H9 (cell line): ENCODE measurements around the gene CD207. TPM values are rescaled to one million over a fixed set of nuclear protein-coding genes. Genes with fewer than 3 reads are reported as not detected.

ENCODE experiments used
- DNase-seq: peaks from one replicate; pipeline ENCODE4 v3.0.0-alpha.2; 2017
- H2AFZ ChIP-seq: one replicate; pipeline ENCODE4 v1.6.1; 2013; ENCODE audit warnings: mild to moderate bottlenecking, low read length, control low read depth, moderate library complexity
- H2AK5ac ChIP-seq: 2 replicates; pipeline ENCODE4 v1.6.1; 2013; ENCODE audit warnings: low read length, control low read depth, mixed read lengths; ENCODE audit not compliant: insufficient read length
- H2BK120ac ChIP-seq: one replicate; pipeline ENCODE4 v1.6.1; 2013; ENCODE audit warnings: low read depth, mild to moderate bottlenecking, low read length, control low read depth, inconsistent platforms; ENCODE audit not compliant: poor library complexity, severe bottlenecking
- H2BK12ac ChIP-seq: 2 replicates; pipeline ENCODE4 v1.6.1; 2013; ENCODE audit warnings: low read length, control low read depth, mixed read lengths, low read depth; ENCODE audit not compliant: insufficient read length
- H2BK15ac ChIP-seq: 2 replicates; pipeline ENCODE4 v1.6.1; 2013; ENCODE audit warnings: low read depth, low read length, control low read depth
- H2BK20ac ChIP-seq: one replicate; pipeline ENCODE4 v1.6.1; 2013; ENCODE audit warnings: low read depth, mild to moderate bottlenecking, low read length, control low read depth, inconsistent platforms; ENCODE audit not compliant: poor library complexity, severe bottlenecking
- H2BK5ac ChIP-seq: 2 replicates; pipeline ENCODE4 v1.6.1; 2013; ENCODE audit warnings: low read length, control low read depth, mixed read lengths; ENCODE audit not compliant: insufficient read length
- H3K14ac ChIP-seq: 2 replicates; pipeline ENCODE4 v1.6.1; 2013; ENCODE audit warnings: low read length, control low read depth; ENCODE audit not compliant: insufficient read depth
- H3K18ac ChIP-seq: 2 replicates; pipeline ENCODE4 v1.6.1; 2013; ENCODE audit warnings: low read depth, mild to moderate bottlenecking, mixed read lengths, low read length, control low read depth; ENCODE audit not compliant: insufficient read length
- H3K23ac ChIP-seq: 2 replicates; pipeline ENCODE4 v1.6.1; 2013; ENCODE audit warnings: low read length, control low read depth, mixed read lengths, low read depth; ENCODE audit not compliant: insufficient read length
- H3K23me2 ChIP-seq: 2 replicates; pipeline ENCODE4 v1.6.1; 2013; ENCODE audit warnings: low read depth, mild to moderate bottlenecking, mixed read lengths, low read length, control low read depth; ENCODE audit not compliant: insufficient read length, poor library complexity, severe bottlenecking
- H3K27ac ChIP-seq: 2 replicates; pipeline ENCODE4 v1.5.1; 2013; ENCODE audit warnings: low read length, control low read depth, mixed read lengths, low read depth; ENCODE audit not compliant: insufficient read length
- H3K27me3 ChIP-seq: 2 replicates; pipeline ENCODE4 v1.6.1; 2013; ENCODE audit warnings: low read length, control low read depth, inconsistent platforms; ENCODE audit not compliant: insufficient read depth
- H3K4ac ChIP-seq: 2 replicates; pipeline ENCODE4 v1.6.1; 2013; ENCODE audit warnings: low read depth, mild to moderate bottlenecking, control low read depth, inconsistent platforms, low read length, moderate library complexity
- H3K4me1 ChIP-seq: 2 replicates; pipeline ENCODE4 v1.6.1; 2013; ENCODE audit warnings: low read length, control low read depth, inconsistent platforms; ENCODE audit not compliant: insufficient read depth
- H3K4me2 ChIP-seq: 2 replicates; pipeline ENCODE4 v1.6.1; 2013; ENCODE audit warnings: low read length, control low read depth, mixed read lengths; ENCODE audit not compliant: insufficient read length, insufficient read depth
- H3K56ac ChIP-seq: 2 replicates; pipeline ENCODE4 v1.6.1; 2013; ENCODE audit warnings: low read depth, mild to moderate bottlenecking, mixed read lengths, low read length, control low read depth; ENCODE audit not compliant: insufficient read length
- H3K79me1 ChIP-seq: 2 replicates; pipeline ENCODE4 v1.6.1; 2013; ENCODE audit warnings: low read depth, mild to moderate bottlenecking, moderate library complexity, low read length, control low read depth, inconsistent platforms; ENCODE audit not compliant: insufficient read depth, poor library complexity, severe bottlenecking
- H3K79me2 ChIP-seq: 2 replicates; pipeline ENCODE4 v1.6.1; 2013; ENCODE audit warnings: low read length, control low read depth, inconsistent platforms; ENCODE audit not compliant: insufficient read depth
- H3K9ac ChIP-seq: 2 replicates; pipeline ENCODE4 v1.6.1; 2013; ENCODE audit warnings: low read length, control low read depth, mixed read lengths; ENCODE audit not compliant: insufficient read length; ENCODE audit errors: extremely low read depth
- H3K9me3 ChIP-seq: one replicate; pipeline ENCODE4 v1.6.1; 2013; ENCODE audit warnings: low read depth, low read length, inconsistent platforms; ENCODE audit not compliant: control insufficient read depth
- H3T11ph ChIP-seq: one replicate; pipeline ENCODE4 v1.6.1; 2013; ENCODE audit warnings: mild to moderate bottlenecking, low read length, control low read depth, inconsistent platforms
- H4K20me1 ChIP-seq: one replicate; pipeline ENCODE4 v1.6.1; 2013; ENCODE audit not compliant: control insufficient read depth, insufficient read length, insufficient read depth
- H4K5ac ChIP-seq: 2 replicates; pipeline ENCODE4 v1.6.1; 2013; ENCODE audit warnings: low read depth, mild to moderate bottlenecking, mixed read lengths, low read length, control low read depth; ENCODE audit not compliant: insufficient read length
- H4K8ac ChIP-seq: replicated peaks from 2 replicates; pipeline ENCODE4 v1.6.1; 2013; ENCODE audit warnings: low read length, control low read depth, mixed read lengths, low read depth; ENCODE audit not compliant: insufficient read length
- H4K91ac ChIP-seq: 2 replicates; pipeline ENCODE4 v1.6.1; 2013; ENCODE audit warnings: low read depth, mild to moderate bottlenecking, moderate library complexity, mixed read lengths, low read length, control low read depth; ENCODE audit not compliant: insufficient read length
- H3K27ac Mint-ChIP-seq, 3 experiments: 2 replicates in 2 of 3; 3 replicates in 1 of 3; pipeline ENCODE4 v1.8.0; 2020 to 2021; ENCODE audit warnings: mixed read lengths in 3 of 3, mild to moderate bottlenecking in 1 of 3, moderate library complexity in 1 of 3
- H3K27me3 Mint-ChIP-seq: 2 replicates; pipeline ENCODE4 v1.8.0; 2021; ENCODE audit warnings: low read depth, mild to moderate bottlenecking, moderate library complexity, mixed read lengths
- H3K36me3 Mint-ChIP-seq, 3 experiments: 2 replicates in 2 of 3; 3 replicates in 1 of 3; pipeline ENCODE4 v1.8.0; 2020 to 2021; ENCODE audit warnings: low read depth in 3 of 3, mixed read lengths in 3 of 3; ENCODE audit not compliant: insufficient read depth in 1 of 3
- H3K4me1 Mint-ChIP-seq, 2 experiments: 2 replicates each; pipeline ENCODE4 v1.8.0; 2020; ENCODE audit warnings: mixed read lengths in 2 of 2
- H3K4me3 Mint-ChIP-seq, 2 experiments: 2 replicates in 1 of 2; 3 replicates in 1 of 2; pipeline ENCODE4 v1.8.0; 2020 to 2021; ENCODE audit warnings: mild to moderate bottlenecking in 2 of 2, mixed read lengths in 2 of 2, moderate library complexity in 1 of 2
- H3K9me3 Mint-ChIP-seq, 2 experiments: 2 replicates in 1 of 2; 3 replicates in 1 of 2; pipeline ENCODE4 v1.8.0; 2020; ENCODE audit warnings: mild to moderate bottlenecking in 2 of 2, mixed read lengths in 2 of 2, moderate library complexity in 1 of 2
- CTCF ChIP-seq: fragments of 200-600 bp; sonication (generic); conservative IDR thresholded peaks from 3 replicates; pipeline ENCODE4 v1.8.0; 2021; ENCODE audit warnings: antibody characterized with exemption, mild to moderate bottlenecking
- WGBS: extraction: QIAGEN DNeasy Blood & Tissue Kit; methylation state at CpG from one replicate; pipeline ENCODE4 v1.1.7; 2013; ENCODE audit warnings: missing lambda C conversion rate, low lambda C conversion rate, mixed read lengths; ENCODE audit not compliant: insufficient read length; ENCODE audit errors: extremely low coverage; 5-methylcytosine and 5-hydroxymethylcytosine counted together
- total RNA-seq: library from RNA; stranded (reverse); gene quantifications from 2 replicates; pipeline ENCODE4 v1.2.1, GENCODE V29; 2021

The CD207 gene
- total RNA-seq, 1 experiment from 2014 or later: not detected

GRCh38 chr2:70796262-70796661, 39.4 kb downstream of the CD207 start:
- H2BK120ac ChIP-seq: no peak overlapping the region
- H3K27me3 Mint-ChIP-seq: peaks cover 96% of the 10 kb centered on the region
- TF ChIP-seq CTCF: no peak

More at GRCh38 chr2:70796262-70796661, 39.4 kb downstream of the CD207 start:
- Histone ChIP-seq H3K23ac (no peak overlapping the region), H3K23me2 (no peaks in the 10 kb centered on the region), H3K4me1 (no peaks in the 10 kb centered on the region), H2BK15ac (no peak overlapping the region), H3K9me3 (no peaks in the 10 kb centered on the region), H2AK5ac (no peak overlapping the region), H3K18ac (no peak overlapping the region), H3K27ac (no peak overlapping the region), H2BK12ac (no peak overlapping the region), H2BK20ac (no peak overlapping the region), H3K4me2 (no peak overlapping the region), H3K56ac (no peak overlapping the region), H2AFZ (no peak overlapping the region), H4K20me1 (peaks cover 1% of the 10 kb centered on the region), H3K27me3 (peaks cover 14% of the 10 kb centered on the region), H3K4ac (no peak overlapping the region), H3K9ac (no peak overlapping the region), H2BK5ac (no peak overlapping the region), H4K5ac (no peak overlapping the region), H4K91ac (no peak overlapping the region), H4K8ac (no peak overlapping the region), H3K14ac (no peak overlapping the region), H3K79me1 (no peaks in the 10 kb centered on the region), H3K79me2 (no peaks in the 10 kb centered on the region), H3T11ph (no peak overlapping the region)
- DNase-seq: no peak
- H3K27ac Mint-ChIP-seq: no peak overlapping the region
- peaks cover 9 to 17% of the 10 kb centered on the region in 2 experiments for H3K9me3 Mint-ChIP-seq
- no CpG with 5 or more reads among the region's 1 CpG for WGBS
- peaks cover 7 to 9% (median 8%) of the 10 kb centered on the region in 3 experiments; a peak in 6 of 7 replicates for H3K36me3 Mint-ChIP-seq
- H3K4me1 Mint-ChIP-seq: peaks cover 8 to 13% of the 10 kb centered on the region in 2 experiments
- no peak overlapping the region for H3K4me3 Mint-ChIP-seq
